Central memory CD8-positive, alpha-beta T cell (primary cell): Measurements from ENCODE around the gene APMAP.

Experiments used
- ATAC-seq: fragments of 150-1000 bp; cut with Tn5 transposase; replicated peaks from 2 replicates; pipeline ENCODE4 v1.10.0; 2022; ENCODE audit warnings: mild to moderate bottlenecking, moderate FRiP score, moderate number of reproducible peaks; ENCODE audit not compliant: poor library complexity, severe bottlenecking; ENCODE audit errors: extremely low read depth
- DNase-seq, 2 donors: peaks; one replicate each; pipeline ENCODE4 v3.0.0; 2021; ENCODE audit warnings: low spot score in 2 of 2
- H3K27ac Mint-ChIP-seq: one replicate; pipeline ENCODE4 v1.8.0; 2022; ENCODE audit warnings: low read depth, mild to moderate bottlenecking, moderate library complexity, mixed read lengths
- H3K27me3 Mint-ChIP-seq: one replicate; pipeline ENCODE4 v1.8.0; 2022; ENCODE audit warnings: mixed read lengths
- H3K36me3 Mint-ChIP-seq: one replicate; pipeline ENCODE4 v1.8.0; 2022; ENCODE audit warnings: mild to moderate bottlenecking, moderate library complexity, mixed read lengths; ENCODE audit not compliant: insufficient read depth
- H3K4me1 Mint-ChIP-seq: one replicate; pipeline ENCODE4 v1.8.0; 2022; ENCODE audit warnings: mixed read lengths
- H3K4me3 Mint-ChIP-seq: one replicate; pipeline ENCODE4 v1.8.0; 2022; ENCODE audit warnings: mild to moderate bottlenecking, moderate library complexity, mixed read lengths
- H3K9me3 Mint-ChIP-seq: one replicate; pipeline ENCODE4 v1.8.0; 2022; ENCODE audit warnings: mixed read lengths

APMAP gene

GRCh38 chr20:25020345-25020744 lies 27.8 kb upstream of the APMAP start:
- no peak overlapping the region for H3K4me3 Mint-ChIP-seq
- ATAC-seq, result no peak
- peaks cover 24% of the 10 kb centered on the region for H3K36me3 Mint-ChIP-seq
- no peaks in the 10 kb centered on the region for H3K9me3 Mint-ChIP-seq
- peak overlapping the region; percentile 35 for H3K27ac Mint-ChIP-seq
- H3K4me1 Mint-ChIP-seq, result peaks cover 15% of the 10 kb centered on the region
- DNase-seq, result no peak
- no peaks in the 10 kb centered on the region for H3K27me3 Mint-ChIP-seq

GRCh38 chr20:25019381-25020155 lies 27.0 kb upstream of the APMAP start:
- peaks cover 29% of the 10 kb centered on the region for H3K36me3 Mint-ChIP-seq
- H3K27ac Mint-ChIP-seq, result no peak overlapping the region
- H3K4me1 Mint-ChIP-seq, result peaks cover 11% of the 10 kb centered on the region
- H3K27me3 Mint-ChIP-seq, result no peaks in the 10 kb centered on the region
- DNase-seq (no peak), ATAC-seq (no peak)
- H3K4me3 Mint-ChIP-seq, result no peak overlapping the region
- H3K9me3 Mint-ChIP-seq, result no peaks in the 10 kb centered on the region

GRCh38 chr20:25018841-25019240 lies 26.3 kb upstream of the APMAP start:
- H3K27ac Mint-ChIP-seq, result no peak overlapping the region
- H3K27me3 Mint-ChIP-seq, result no peaks in the 10 kb centered on the region
- peaks cover 8% of the 10 kb centered on the region for H3K4me1 Mint-ChIP-seq
- H3K36me3 Mint-ChIP-seq, result peaks cover 32% of the 10 kb centered on the region
- DNase-seq, result no peak
- no peak overlapping the region for H3K4me3 Mint-ChIP-seq
- H3K9me3 Mint-ChIP-seq, result no peaks in the 10 kb centered on the region
- ATAC-seq, result no peak

GRCh38 chr20:25018425-25018824 lies 25.9 kb upstream of the APMAP start:
- peaks cover 3% of the 10 kb centered on the region for H3K4me1 Mint-ChIP-seq

GRCh38 chr20:25017257-25017803 lies 24.8 kb upstream of the APMAP start:
- Mint-ChIP-seq H3K27me3 (no peaks in the 10 kb centered on the region), H3K36me3 (peaks cover 34% of the 10 kb centered on the region), H3K4me3 (no peak overlapping the region), H3K27ac (no peak overlapping the region), H3K4me1 (no peaks in the 10 kb centered on the region), H3K9me3 (no peaks in the 10 kb centered on the region)
- ATAC-seq (no peak), DNase-seq (no peak)

More at GRCh38 chr20:25018425-25018824, 25.9 kb upstream of the APMAP start:
- H3K36me3 Mint-ChIP-seq, result peaks cover 32% of the 10 kb centered on the region
- no peak overlapping the region for H3K4me3 Mint-ChIP-seq
- H3K27me3 Mint-ChIP-seq, result no peaks in the 10 kb centered on the region
- H3K27ac Mint-ChIP-seq, result no peak overlapping the region
- ATAC-seq, result no peak
- no peaks in the 10 kb centered on the region for H3K9me3 Mint-ChIP-seq
- no peak for DNase-seq

GRCh38 chr20:25016471-25016870 lies 23.9 kb upstream of the APMAP start:
- no peaks in the 10 kb centered on the region for H3K27me3 Mint-ChIP-seq
- no peak overlapping the region for H3K4me3 Mint-ChIP-seq

GRCh38 chr20:25015986-25016385 lies 23.4 kb upstream of the APMAP start:
- no peak overlapping the region for H3K4me3 Mint-ChIP-seq
- DNase-seq, result no peak
- no peaks in the 10 kb centered on the region for H3K4me1 Mint-ChIP-seq
- H3K27me3 Mint-ChIP-seq, result no peaks in the 10 kb centered on the region
- no peak overlapping the region for H3K27ac Mint-ChIP-seq
- H3K36me3 Mint-ChIP-seq, result peaks cover 31% of the 10 kb centered on the region
- ATAC-seq, result no peak
- H3K9me3 Mint-ChIP-seq, result no peaks in the 10 kb centered on the region

More at GRCh38 chr20:25016471-25016870, 23.9 kb upstream of the APMAP start:
- Mint-ChIP-seq H3K36me3 (peaks cover 31% of the 10 kb centered on the region), H3K27ac (no peak overlapping the region), H3K9me3 (no peaks in the 10 kb centered on the region), H3K4me1 (no peaks in the 10 kb centered on the region)
- no peak for ATAC-seq
- DNase-seq, result no peak

GRCh38 chr20:25014816-25015215 lies 22.3 kb upstream of the APMAP start:
- Mint-ChIP-seq H3K4me1 (no peaks in the 10 kb centered on the region), H3K9me3 (no peaks in the 10 kb centered on the region)

GRCh38 chr20:25013478-25014380 lies 21.2 kb upstream of the APMAP start:
- H3K4me1 Mint-ChIP-seq, result no peaks in the 10 kb centered on the region
- no peak for DNase-seq
- H3K27ac Mint-ChIP-seq, result no peak overlapping the region
- H3K9me3 Mint-ChIP-seq, result no peaks in the 10 kb centered on the region
- no peak overlapping the region for H3K4me3 Mint-ChIP-seq
- ATAC-seq, result no peak
- peaks cover 36% of the 10 kb centered on the region for H3K36me3 Mint-ChIP-seq
- no peaks in the 10 kb centered on the region for H3K27me3 Mint-ChIP-seq

More at GRCh38 chr20:25014816-25015215, 22.3 kb upstream of the APMAP start:
- H3K4me3 Mint-ChIP-seq, result no peak overlapping the region
- no peak overlapping the region for H3K27ac Mint-ChIP-seq
- peaks cover 34% of the 10 kb centered on the region for H3K36me3 Mint-ChIP-seq
- DNase-seq, result no peak
- ATAC-seq, result no peak
- no peaks in the 10 kb centered on the region for H3K27me3 Mint-ChIP-seq

- Mint-ChIP-seq H3K36me3 (peaks cover 38% of the 10 kb centered on the region), H3K4me3 (no peak overlapping the region), H3K27ac (no peak overlapping the region), H3K27me3 (no peaks in the 10 kb centered on the region), H3K9me3 (no peaks in the 10 kb centered on the region), H3K4me1 (no peaks in the 10 kb centered on the region)
- DNase-seq (no peak), ATAC-seq (no peak)
Observed at GRCh38 chr20:25012616-25013189, 20.2 kb upstream of the APMAP start.

- no peak overlapping the region for H3K4me3 Mint-ChIP-seq
- no peak overlapping the region for H3K27ac Mint-ChIP-seq
- DNase-seq (no peak), ATAC-seq (no peak)
- H3K27me3 Mint-ChIP-seq, result no peaks in the 10 kb centered on the region
- no peaks in the 10 kb centered on the region for H3K9me3 Mint-ChIP-seq
- no peaks in the 10 kb centered on the region for H3K4me1 Mint-ChIP-seq
- H3K36me3 Mint-ChIP-seq, result peaks cover 41% of the 10 kb centered on the region
Observed at GRCh38 chr20:25011831-25012241, 19.3 kb upstream of the APMAP start.

GRCh38 chr20:25011261-25011660 lies 18.7 kb upstream of the APMAP start:
- no peak for ATAC-seq
- Mint-ChIP-seq H3K27ac (no peak overlapping the region), H3K4me3 (no peak overlapping the region), H3K9me3 (no peaks in the 10 kb centered on the region), H3K4me1 (no peaks in the 10 kb centered on the region), H3K27me3 (no peaks in the 10 kb centered on the region), H3K36me3 (peaks cover 40% of the 10 kb centered on the region)
- DNase-seq, result no peak
